ENCODE measurements around the gene ANKRD11. TPM values are rescaled to one million over a fixed set of nuclear protein-coding genes. Genes with fewer than 3 reads are reported as not detected.

ANKRD11 gene
- total and polyA plus RNA-seq, 2 donors (not counting 3 experiments of a cell fraction or from before 2014, with no cell fraction given), result 55.8 to 191 TPM

DNA sequence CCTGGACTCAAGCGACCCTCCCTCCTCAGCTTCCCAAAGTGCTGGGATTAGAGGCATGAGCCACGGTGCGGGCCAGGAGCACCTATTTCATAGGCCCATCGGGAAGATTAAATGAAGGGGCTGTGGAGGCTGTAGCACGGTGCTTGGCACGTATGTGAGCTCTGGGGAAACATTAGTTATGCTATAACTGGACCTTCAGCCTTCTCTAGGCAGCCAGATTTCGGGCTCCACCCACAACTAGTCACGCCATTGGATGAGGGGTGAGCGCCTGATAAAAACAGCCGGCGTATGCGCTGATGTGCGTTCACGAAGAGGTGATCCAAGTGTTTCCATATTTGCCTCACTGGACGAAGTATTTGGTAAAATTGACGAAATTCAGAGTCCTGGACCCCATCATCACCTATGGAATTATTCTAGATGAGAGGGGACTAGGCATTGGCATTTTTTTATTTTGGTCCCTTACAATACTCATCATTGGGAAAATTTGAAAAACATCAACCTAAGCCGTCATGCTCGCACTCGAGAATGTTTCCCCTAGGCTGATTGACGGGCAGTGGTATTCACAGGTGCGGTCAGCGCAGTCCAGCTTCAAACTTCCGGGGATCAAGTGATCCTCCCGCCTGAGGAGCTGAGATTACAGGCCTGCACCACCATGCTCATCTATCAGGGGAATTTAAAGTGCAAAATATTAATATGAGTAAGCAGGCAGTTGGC, 1.8 kb upstream of the ANKRD11 start:
- peaks cover 39% of the 10 kb centered on the region for H3K79me2 ChIP-seq (ENCODE audit: control insufficient read depth, insufficient read depth, low read length)
- H3K9me1 ChIP-seq (replicated peaks; ENCODE audit: control insufficient read depth, extremely low read depth, insufficient read depth, low read length), result no peaks in the 10 kb centered on the region
- dilution Hi-C loops (cut with MboI; ENCODE audit: extremely low pct_ligation_motif_present, low sequenced_read_pairs), result no loop called here
- peaks cover under 1% of the 10 kb centered on the region for H4K20me1 ChIP-seq (replicated peaks; ENCODE audit: control insufficient read depth, extremely low read depth, insufficient read depth, low read length)
- H3K4me2 ChIP-seq (ENCODE audit: insufficient read depth, low read length), result peak overlapping the region; percentile 96
- no peak overlapping the region for H3K9ac ChIP-seq (replicated peaks; ENCODE audit: extremely low read depth, insufficient read depth, low read length)
- no peaks in the 10 kb centered on the region for H3K27me3 ChIP-seq (ENCODE audit: control insufficient read depth in 2 of 2, insufficient read depth in 2 of 2, low read length in 2 of 2)
- BruUV-seq (replicated peaks), result no TSS peak
- FAIRE-seq, result no peak
- TF ChIP-seq GATA2 (IDR thresholded peaks at IDR 0.05; ENCODE audit: insufficient read depth, insufficient read length, low read depth, low read length) (no peak), CTCF (IDR thresholded peaks at IDR 0.05; ENCODE audit: extremely low read depth in 1 of 2, insufficient read depth in 1 of 2, low read depth in 1 of 2, low read length in 2 of 2) (no peak), POLR2A (IDR thresholded peaks at IDR 0.05; ENCODE audit: low read depth, low read length) (no peak), EZH2 (IDR thresholded peaks at IDR 0.05; ENCODE audit: borderline replicate concordance, low read depth, low read length, severe bottlenecking) (no peak), POLR2AphosphoS5 (IDR thresholded peaks at IDR 0.05; ENCODE audit: insufficient read depth, low read depth, low read length) (no peak), MYC (IDR thresholded peaks at IDR 0.05; ENCODE audit: low read depth, low read length) (no peak), JUN (IDR thresholded peaks at IDR 0.05; ENCODE audit: borderline replicate concordance, insufficient read depth, insufficient read length, low read depth) (no peak), FOS (IDR thresholded peaks at IDR 0.05; ENCODE audit: borderline replicate concordance, insufficient read depth, low read length) (no peak)
- TF ChIP-seq, protein P1, sequence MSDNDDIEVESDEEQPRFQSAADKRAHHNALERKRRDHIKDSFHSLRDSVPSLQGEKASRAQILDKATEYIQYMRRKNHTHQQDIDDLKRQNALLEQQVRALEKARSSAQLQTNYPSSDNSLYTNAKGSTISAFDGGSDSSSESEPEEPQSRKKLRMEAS (IDR thresholded peaks at IDR 0.05; ENCODE audit: insufficient read depth, insufficient read length), result no peak
- peak overlapping the region in 1 of 3 experiments; percentile 76 for H3K4me3 ChIP-seq (replicated peaks in 1 of 3; ENCODE audit: insufficient read depth in 1 of 3, low read depth in 1 of 3, low read length in 3 of 3)
- no peaks in the 10 kb centered on the region for H3K9me3 ChIP-seq (replicated peaks; ENCODE audit: control insufficient read depth, insufficient read depth, low read length)
- intact Hi-C loops (cut with micrococcal nuclease), result loop anchor here (2.0 kb wide), 2 partner anchors 81 to 161 kb away; no protein-coding TSS in a partner anchor
- CTCF ChIA-PET, result no interaction called here
- H3K36me3 ChIP-seq (ENCODE audit: control insufficient read depth in 2 of 2, extremely low read depth in 1 of 2, insufficient read depth in 2 of 2, low read length in 2 of 2), result peaks cover 0 to 2% of the 10 kb centered on the region in 2 experiments
- no peak overlapping the region for H2AFZ ChIP-seq (ENCODE audit: low read depth, low read length)
- no peak overlapping the region for H3K27ac ChIP-seq (ENCODE audit: insufficient read depth, low read depth, low read length)
- peaks cover 23% of the 10 kb centered on the region for H3K4me1 ChIP-seq (ENCODE audit: control insufficient read depth, extremely low read depth, insufficient read depth, low read length)
- POLR2A ChIA-PET, result interaction anchor here (0.6 kb wide), 1 partner anchor 9 kb away, joined by 6 read pairs; no protein-coding TSS in a partner anchor
- no peak for DNase-seq (ENCODE audit: low read depth, low spot score)
